Colonic mucosa (tissue), 4 donors: Measurements from ENCODE around the gene PIGC. TPM values are rescaled to one million over a fixed set of nuclear protein-coding genes. Genes with fewer than 3 reads are reported as not detected.

ENCODE experiments used
- DNase-seq: peaks from one replicate; pipeline ENCODE4 v3.0.0-alpha.2; 2020
- H3K27ac ChIP-seq: fragments of 200-600 bp; one replicate; pipeline ENCODE4 v1.8.0; 2021
- H3K27me3 ChIP-seq: fragments of 200-600 bp; one replicate; pipeline ENCODE4 v1.8.0; 2021
- H3K36me3 ChIP-seq: fragments of 200-600 bp; one replicate; pipeline ENCODE4 v1.8.0; 2021
- H3K4me1 ChIP-seq: fragments of 200-600 bp; one replicate; pipeline ENCODE4 v1.8.0; 2021; ENCODE audit warnings: mild to moderate bottlenecking
- H3K4me3 ChIP-seq: fragments of 200-600 bp; one replicate; pipeline ENCODE4 v1.8.0; 2021
- H3K9ac ChIP-seq, 2 donors: one replicate each; pipeline ENCODE4 v1.7.0; 2013; ENCODE audit warnings: control low read depth in 2 of 2, low read depth in 2 of 2, low read length in 2 of 2
- H3K9me3 ChIP-seq: fragments of 200-600 bp; one replicate; pipeline ENCODE4 v1.8.0; 2021
- CTCF ChIP-seq: fragments of 200-600 bp; IDR thresholded peaks from one replicate; pipeline ENCODE4 v1.8.0; 2022; ENCODE audit warnings: antibody characterized with exemption, mild to moderate bottlenecking
- intact Hi-C: fragments of 100-400 bp; cut with DNase I; formaldehyde crosslinking; loops from one replicate; pipeline ENCODE4 v1.14.1; 2022
- total RNA-seq, 2 donors: library from RNA; stranded (reverse); fragmentation: NEBNext Ultra II Directional in 1 of 2; extraction: Animal tissue kit (Norgen Biotek cat#: 25700) in 1 of 2; gene quantifications; one replicate each; pipeline ENCODE4 v1.2.1, GENCODE V29; 2021
- donor health status: healthy.
- donor health status: DM: no; HTN: no; CAD: no.
- donor health status: DM: no; HTN: no; CAD: no.

Gene PIGC
- total RNA-seq, 2 donors from 2014 or later: 20.5 to 24.1 TPM

- Histone ChIP-seq H3K4me3 (no peak overlapping the region), H3K27me3 (no peaks in the 10 kb centered on the region), H3K4me1 (no peaks in the 10 kb centered on the region), H3K9ac (no peak overlapping the region), H3K27ac (peak overlapping the region; percentile 55), H3K9me3 (no peaks in the 10 kb centered on the region), H3K36me3 (no peaks in the 10 kb centered on the region)
- intact Hi-C loops: no loop called here
- no peak for TF ChIP-seq CTCF
- peak; percentile 81 for DNase-seq
These were observed 12.1 kb downstream of the PIGC start for GRCh38 chr1:172431721-172432192.

- TF ChIP-seq CTCF: no peak
- no peak overlapping the region for H3K4me3 ChIP-seq
- H3K27ac ChIP-seq: no peak overlapping the region
- no peak overlapping the region for H3K9ac ChIP-seq
- no peak for DNase-seq
- no peaks in the 10 kb centered on the region for H3K9me3 ChIP-seq
- intact Hi-C loops: no loop called here
- no peaks in the 10 kb centered on the region for H3K27me3 ChIP-seq
- H3K36me3 ChIP-seq: no peaks in the 10 kb centered on the region
- H3K4me1 ChIP-seq: no peaks in the 10 kb centered on the region
These were observed 12.7 kb downstream of the PIGC start for GRCh38 chr1:172431204-172431603.

GRCh38 chr1:172430128-172430454 lies 13.8 kb downstream of the PIGC start:
- no peaks in the 10 kb centered on the region for H3K9me3 ChIP-seq
- H3K4me1 ChIP-seq: no peaks in the 10 kb centered on the region
- no peaks in the 10 kb centered on the region for H3K27me3 ChIP-seq
- H3K36me3 ChIP-seq: no peaks in the 10 kb centered on the region
- no peak overlapping the region for H3K9ac ChIP-seq
- DNase-seq: no peak
- no peak overlapping the region for H3K4me3 ChIP-seq
- intact Hi-C loops: no loop called here
- H3K27ac ChIP-seq: no peak overlapping the region
- TF ChIP-seq CTCF: no peak

GRCh38 chr1:172429331-172430127 lies 14.3 kb downstream of the PIGC start:
- H3K36me3 ChIP-seq: no peaks in the 10 kb centered on the region
- H3K9me3 ChIP-seq: no peaks in the 10 kb centered on the region
- peak; percentile 53 for DNase-seq
- intact Hi-C loops: loop anchor here (2.0 kb wide), 1 partner anchor 289 kb away; no protein-coding TSS in a partner anchor
- no peak overlapping the region for H3K27ac ChIP-seq
- H3K9ac ChIP-seq: no peak overlapping the region
- H3K27me3 ChIP-seq: no peaks in the 10 kb centered on the region
- H3K4me3 ChIP-seq: no peak overlapping the region
- TF ChIP-seq CTCF: peak; percentile 58
- no peaks in the 10 kb centered on the region for H3K4me1 ChIP-seq

GRCh38 chr1:172427191-172427590 lies 16.7 kb downstream of the PIGC start:
- Histone ChIP-seq H3K27ac (no peak overlapping the region), H3K36me3 (no peaks in the 10 kb centered on the region), H3K4me3 (no peak overlapping the region), H3K4me1 (no peaks in the 10 kb centered on the region), H3K9ac (no peak overlapping the region), H3K9me3 (no peaks in the 10 kb centered on the region), H3K27me3 (no peaks in the 10 kb centered on the region)
- TF ChIP-seq CTCF: no peak
- intact Hi-C loops: no loop called here
- DNase-seq: no peak
